Psoas muscle (tissue), 8 donors: ENCODE results near the gene FTO. TPM values are rescaled to one million over a fixed set of nuclear protein-coding genes. Genes with fewer than 3 reads are reported as not detected.
"Not testable (repeated sequence)": the region's sequence is repeated elsewhere in the genome, so short reads cannot be mapped to it uniquely, and the experiment has no call there.

Experiments used
- ATAC-seq, 4 donors: fragments of 200-7000 bp; cut with Tn5 transposase; one replicate each; pipeline ENCODE4 v1.9.1; 2020; ENCODE audit warnings: moderate library complexity in 3 of 4, mild to moderate bottlenecking in 2 of 4
- DNase-seq, 2 donors: peaks; one replicate each; pipeline ENCODE4 v3.0.0-alpha.2; 2020
- H3K27ac ChIP-seq: fragments of 200-600 bp; one replicate; pipeline ENCODE4 v1.8.0; 2022
- H3K27me3 ChIP-seq, 3 donors: fragments of 200-600 bp in 1 of 3; one replicate each; pipeline versions ENCODE4 v1.6.1 to v1.8.0; 2013 to 2022; ENCODE audit warnings: low read length in 2 of 3, mild to moderate bottlenecking in 2 of 3, moderate library complexity in 1 of 3; ENCODE audit not compliant: insufficient read depth in 3 of 3
- H3K36me3 ChIP-seq, 2 donors: fragments of 200-600 bp in 1 of 2; one replicate each; pipeline versions ENCODE4 v1.6.1 to v1.8.0; 2013 to 2022; ENCODE audit warnings: low read depth in 1 of 2, mild to moderate bottlenecking in 1 of 2, moderate library complexity in 1 of 2; ENCODE audit not compliant: insufficient read depth in 1 of 2
- H3K4me1 ChIP-seq: fragments of 200-600 bp; one replicate; pipeline ENCODE4 v1.8.0; 2022
- H3K4me3 ChIP-seq: fragments of 200-600 bp; one replicate; pipeline ENCODE4 v1.8.0; 2022; ENCODE audit warnings: mild to moderate bottlenecking
- H3K9me3 ChIP-seq: fragments of 200-600 bp; one replicate; pipeline ENCODE4 v1.8.0; 2022
- CTCF ChIP-seq: fragments of 200-600 bp; IDR thresholded peaks from one replicate; pipeline ENCODE4 v1.8.0; 2022; ENCODE audit warnings: antibody characterized with exemption
- WGBS, 3 donors: extraction: QIAGEN DNeasy Blood & Tissue Kit; methylation state at CpG; one replicate each; pipeline versions ENCODE4 v1.1.6 to v1.1.7; 2013; 5-methylcytosine and 5-hydroxymethylcytosine counted together
- intact Hi-C, 2 donors: fragments of 100-400 bp; cut with DNase I; formaldehyde crosslinking; loops; one replicate each; pipeline versions ENCODE4 v1.11.0 to v1.14.2; 2022
- polyA plus RNA-seq, 3 donors: library from polyadenylated mRNA; stranded (reverse); fragments of 200-250 nt; gene quantifications; one replicate each; pipeline ENCODE4 v1.2.3, GENCODE V29; 2013
- total RNA-seq, 4 donors: library from RNA; stranded (reverse); fragmentation: NEBNext Ultra II Directional in 2 of 4; extraction: Animal tissue kit (Norgen Biotek cat#: 25700) in 2 of 4; gene quantifications; one replicate each; pipeline versions ENCODE4 v1.2.1 to v1.2.4, GENCODE V29; 2021 to 2023
- donor health status: healthy with polysubstance abuse.
- donor health status: DM: no; HTN: no; CAD: no; lungs with moderate emphysema.
- donor health status: Bipolar disorder and iron deficiency.
- donor health status: healthy.
- donor health status: DM: yes; HTN: yes; CAD: no.
- donor health status: DM: no; HTN: no; CAD: no.
- donor health status: DM: no; HTN: no; CAD: no.
- donor health status: DM: yes; HTN: yes; CAD: no.

FTO gene
- total and polyA plus RNA-seq, 7 donors, result 14.2 to 67.6 (median 47.4) TPM

GRCh38 chr16:53689636-53690035 is 14.3 kb upstream of the FTO start:
- no peaks in the 10 kb centered on the region for H3K9me3 ChIP-seq
- WGBS, 3 donors, result 96 to 98% (median 97%) methylated on average over 3 of the region's 3 CpGs
- intact Hi-C loops, result no loop called here
- DNase-seq (no peak), ATAC-seq (no peak)
- no peak for TF ChIP-seq CTCF
- no peak overlapping the region for H3K27ac ChIP-seq
- H3K4me1 ChIP-seq, result no peaks in the 10 kb centered on the region
- H3K36me3 ChIP-seq, result peaks cover 2 to 15% of the 10 kb centered on the region in 2 donors
- no peaks in the 10 kb centered on the region for H3K27me3 ChIP-seq
- no peak overlapping the region for H3K4me3 ChIP-seq

- DNase-seq (no peak), ATAC-seq (no peak)
- Histone ChIP-seq H3K9me3 (no peaks in the 10 kb centered on the region), H3K36me3 (peaks cover 0 to 5% of the 10 kb centered on the region in 2 donors), H3K4me1 (no peaks in the 10 kb centered on the region), H3K27ac (no peak overlapping the region), H3K27me3 (no peaks in the 10 kb centered on the region), H3K4me3 (no peak overlapping the region)
- 86 to 99% (median 91%) methylated on average over 2 of the region's 2 CpGs for WGBS, 3 donors
- TF ChIP-seq CTCF, result no peak
- intact Hi-C loops, result no loop called here
These were observed 13.2 kb upstream of the FTO start for GRCh38 chr16:53690771-53691170.

GRCh38 chr16:53692146-53692545 is 11.8 kb upstream of the FTO start:
- H3K9me3 ChIP-seq, result no peaks in the 10 kb centered on the region
- no peaks in the 10 kb centered on the region for H3K4me1 ChIP-seq
- H3K36me3 ChIP-seq, result no peaks in the 10 kb centered on the region
- 86 to 92% (median 92%) methylated on average over 5 of the region's 5 CpGs for WGBS, 3 donors
- ATAC-seq (no peak), DNase-seq (no peak)
- intact Hi-C loops, result no loop called here
- H3K27ac ChIP-seq, result no peak overlapping the region
- no peak overlapping the region for H3K4me3 ChIP-seq
- no peaks in the 10 kb centered on the region for H3K27me3 ChIP-seq
- TF ChIP-seq CTCF, result no peak

- DNase-seq, result no peak
- Histone ChIP-seq H3K36me3 (no peaks in the 10 kb centered on the region), H3K27ac (no peak overlapping the region), H3K4me3 (no peak overlapping the region), H3K9me3 (no peaks in the 10 kb centered on the region), H3K4me1 (no peaks in the 10 kb centered on the region), H3K27me3 (no peaks in the 10 kb centered on the region)
- no peak for TF ChIP-seq CTCF
- intact Hi-C loops, result no loop called here
- 86 to 88% (median 86%) methylated on average over 5 of the region's 5 CpGs for WGBS, 3 donors
- no peak for ATAC-seq
These were observed 10.6 kb upstream of the FTO start for GRCh38 chr16:53693320-53693719.

- no peak for TF ChIP-seq CTCF
- Histone ChIP-seq H3K27ac (no peak overlapping the region), H3K36me3 (no peaks in the 10 kb centered on the region), H3K4me3 (no peak overlapping the region), H3K9me3 (no peaks in the 10 kb centered on the region), H3K27me3 (no peaks in the 10 kb centered on the region), H3K4me1 (no peaks in the 10 kb centered on the region)
- DNase-seq (no peak), ATAC-seq (no peak)
- WGBS, 3 donors, result 78 to 94% (median 93%) methylated on average over 1 of the region's 1 CpG
- intact Hi-C loops, result no loop called here
These were observed 8.9 kb upstream of the FTO start for GRCh38 chr16:53695070-53695469.

- DNase-seq, H3K4me3 ChIP-seq, H3K9me3 ChIP-seq, H3K27me3 ChIP-seq, H3K36me3 ChIP-seq, H3K4me1 ChIP-seq, intact Hi-C loops, H3K27ac ChIP-seq, ATAC-seq: not testable (repeated sequence)
- 97 to 100% (median 97%) methylated on average over 3 to 29 of the region's 31 CpGs for WGBS, 3 donors
These were observed 5.7 kb upstream of the FTO start for GRCh38 chr16:53698271-53698670.
